Choroid plexus epithelial cell (primary cell): ENCODE results near the gene TBL3.
A peak's percentile ranks its signal among the peaks of the same experiment; 100 is the strongest.

Experiments used
- DNase-seq: peaks from one replicate; pipeline ENCODE4 v3.0.0-alpha.2; 2010; ENCODE audit warnings: low read depth
- H3K4me3 ChIP-seq: 2 replicates; pipeline ENCODE4 v1.5.1; 2011; ENCODE audit warnings: low read depth, mild to moderate bottlenecking, control low read depth, low read length, moderate library complexity
- TF ChIP-seq, protein P1 (sequence below): conservative IDR thresholded peaks from 2 replicates; pipeline ENCODE4 v1.5.1; 2011; ENCODE audit warnings: low read depth, mild to moderate bottlenecking, control low read depth, inconsistent platforms, low read length, moderate library complexity

The TBL3 gene

DNA sequence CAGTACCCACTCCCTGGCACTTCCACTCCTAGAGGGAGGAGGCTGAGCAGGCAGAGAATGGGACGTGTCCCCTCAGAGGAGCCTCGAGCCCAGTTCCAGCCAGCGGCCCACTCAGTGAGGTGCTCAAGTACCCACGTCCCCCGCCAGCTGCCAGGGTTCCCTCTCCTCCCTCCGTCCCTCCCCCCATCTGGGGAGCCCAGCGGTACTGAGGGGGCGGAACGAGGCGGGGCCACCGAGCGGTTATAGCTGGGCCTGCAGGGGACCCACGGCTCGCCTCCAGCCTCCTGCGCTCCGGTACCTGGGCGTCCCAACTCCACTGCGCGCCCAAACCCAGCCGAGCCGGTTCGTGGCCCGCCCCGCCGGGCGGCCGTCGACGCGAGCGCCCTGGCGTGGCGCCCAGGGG is 47.7 kb downstream of the TBL3 start, which contains the start of gene NPW:
Gene NPW, plus strand, starts transcription at position 268 of the 403 bp plus-strand sequence.
- DNase-seq = no peak
- TF ChIP-seq, protein P1, sequence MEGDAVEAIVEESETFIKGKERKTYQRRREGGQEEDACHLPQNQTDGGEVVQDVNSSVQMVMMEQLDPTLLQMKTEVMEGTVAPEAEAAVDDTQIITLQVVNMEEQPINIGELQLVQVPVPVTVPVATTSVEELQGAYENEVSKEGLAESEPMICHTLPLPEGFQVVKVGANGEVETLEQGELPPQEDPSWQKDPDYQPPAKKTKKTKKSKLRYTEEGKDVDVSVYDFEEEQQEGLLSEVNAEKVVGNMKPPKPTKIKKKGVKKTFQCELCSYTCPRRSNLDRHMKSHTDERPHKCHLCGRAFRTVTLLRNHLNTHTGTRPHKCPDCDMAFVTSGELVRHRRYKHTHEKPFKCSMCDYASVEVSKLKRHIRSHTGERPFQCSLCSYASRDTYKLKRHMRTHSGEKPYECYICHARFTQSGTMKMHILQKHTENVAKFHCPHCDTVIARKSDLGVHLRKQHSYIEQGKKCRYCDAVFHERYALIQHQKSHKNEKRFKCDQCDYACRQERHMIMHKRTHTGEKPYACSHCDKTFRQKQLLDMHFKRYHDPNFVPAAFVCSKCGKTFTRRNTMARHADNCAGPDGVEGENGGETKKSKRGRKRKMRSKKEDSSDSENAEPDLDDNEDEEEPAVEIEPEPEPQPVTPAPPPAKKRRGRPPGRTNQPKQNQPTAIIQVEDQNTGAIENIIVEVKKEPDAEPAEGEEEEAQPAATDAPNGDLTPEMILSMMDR = no peak
- peak within 1 kb of the TSS; percentile 17 for H3K4me3 ChIP-seq

DNA sequence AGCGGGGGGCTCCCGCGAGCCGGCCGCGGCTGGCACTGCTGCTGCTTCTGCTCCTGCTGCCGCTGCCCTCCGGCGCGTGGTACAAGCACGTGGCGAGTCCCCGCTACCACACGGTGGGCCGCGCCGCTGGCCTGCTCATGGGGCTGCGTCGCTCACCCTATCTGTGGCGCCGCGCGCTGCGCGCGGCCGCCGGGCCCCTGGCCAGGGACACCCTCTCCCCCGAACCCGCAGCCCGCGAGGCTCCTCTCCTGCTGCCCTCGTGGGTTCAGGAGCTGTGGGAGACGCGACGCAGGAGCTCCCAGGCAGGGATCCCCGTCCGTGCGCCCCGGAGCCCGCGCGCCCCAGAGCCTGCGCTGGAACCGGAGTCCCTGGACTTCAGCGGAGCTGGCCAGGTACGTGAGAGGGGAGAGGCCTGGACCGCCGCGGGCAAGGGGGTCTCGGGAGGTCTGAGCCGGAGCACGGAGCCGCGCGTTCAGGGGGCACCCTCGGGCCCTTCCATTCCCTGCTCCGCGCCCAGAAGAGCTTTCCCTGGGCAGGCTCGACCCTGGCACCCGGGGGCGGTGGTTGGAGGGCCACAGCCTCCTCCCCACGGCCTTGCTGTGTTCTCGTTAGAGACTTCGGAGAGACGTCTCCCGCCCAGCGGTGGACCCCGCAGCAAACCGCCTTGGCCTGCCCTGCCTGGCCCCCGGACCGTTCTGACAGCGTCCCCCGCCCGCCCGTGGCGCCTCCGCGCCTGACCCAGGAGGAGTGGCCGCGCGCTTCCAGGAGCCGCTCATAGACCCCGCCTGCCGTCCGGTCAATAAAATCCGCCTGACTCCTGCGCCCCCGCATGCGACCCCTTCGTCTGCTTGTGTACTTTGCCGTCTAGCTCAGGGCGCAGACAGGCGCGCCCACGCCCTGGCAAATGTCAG is 48.3 kb downstream of the TBL3 start:
- DNase-seq = no peak
- TF ChIP-seq, protein P1 = no peak
- peak overlapping the region; percentile 17 for H3K4me3 ChIP-seq

DNA sequence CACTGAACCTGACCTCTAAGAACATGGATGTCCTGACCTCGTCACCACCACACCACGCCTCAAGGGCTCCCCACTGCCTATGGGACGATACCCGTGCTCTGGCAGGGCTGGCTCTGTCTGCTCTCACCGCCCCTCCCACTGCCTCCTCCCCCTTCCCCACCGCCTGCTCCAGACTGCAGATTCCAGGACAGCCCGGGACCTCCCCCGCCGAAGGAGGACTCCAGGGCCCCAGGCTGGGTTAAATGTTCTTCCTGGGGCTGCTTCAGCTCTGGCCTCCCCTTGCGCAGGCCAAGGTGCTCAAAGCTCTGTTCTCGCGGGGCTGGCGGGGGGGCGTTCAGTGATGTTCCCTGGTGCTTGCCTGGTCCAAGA is 50.9 kb downstream of the TBL3 start:
- DNase-seq = peak; percentile 46
- TF ChIP-seq, protein P1 = no peak
- peak overlapping the region; percentile 40 for H3K4me3 ChIP-seq

DNA sequence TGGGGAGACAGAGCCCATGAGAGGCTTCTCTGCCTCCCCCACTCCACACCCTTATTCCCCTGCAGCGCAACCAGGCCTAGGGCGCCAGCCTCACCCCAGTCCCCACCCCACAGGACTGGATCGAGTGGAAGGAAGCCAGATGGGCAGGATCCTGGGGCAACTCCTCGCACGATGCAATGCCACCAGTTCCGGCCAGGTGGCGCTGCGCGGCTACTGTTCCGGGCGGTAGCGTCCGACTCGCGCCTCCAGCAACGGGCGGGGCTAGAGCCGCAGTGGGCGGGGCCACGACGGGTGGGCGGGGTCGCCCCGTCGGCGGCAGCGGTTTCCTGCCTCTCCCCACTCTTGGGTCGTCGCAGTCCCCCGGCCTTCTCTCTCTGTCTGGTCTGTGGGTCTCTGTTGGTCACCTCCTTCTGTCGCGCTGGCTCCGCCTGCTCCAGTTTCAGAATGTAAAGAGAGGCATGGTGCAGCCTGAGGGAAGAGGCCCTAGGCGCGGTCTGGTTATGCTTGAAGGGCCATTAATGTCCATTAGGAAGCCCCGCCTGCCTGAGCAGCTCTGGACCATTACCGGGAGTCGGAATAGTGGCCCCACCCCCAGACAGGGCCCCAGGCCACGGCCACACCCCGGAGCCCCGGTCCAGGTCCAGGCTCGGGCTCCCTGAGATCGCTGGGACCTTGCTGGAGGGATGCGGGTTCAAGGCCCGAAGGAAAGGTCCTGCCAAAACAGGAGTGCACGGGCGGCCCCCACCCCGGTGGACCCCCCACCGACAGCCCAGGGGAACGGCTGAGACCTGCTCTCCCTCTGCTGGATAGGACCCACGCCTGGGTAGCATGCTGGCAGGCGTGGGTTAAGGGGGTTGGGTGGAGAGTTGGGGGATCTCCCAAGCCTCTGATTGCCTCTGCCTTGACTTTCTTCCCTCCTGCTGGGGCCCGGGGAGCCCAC is 51.5 kb downstream of the TBL3 start:
- TF ChIP-seq, protein P1 = peak; percentile 86
- H3K4me3 ChIP-seq = peak overlapping the region; percentile 57
- peak; percentile 87 for DNase-seq

DNA sequence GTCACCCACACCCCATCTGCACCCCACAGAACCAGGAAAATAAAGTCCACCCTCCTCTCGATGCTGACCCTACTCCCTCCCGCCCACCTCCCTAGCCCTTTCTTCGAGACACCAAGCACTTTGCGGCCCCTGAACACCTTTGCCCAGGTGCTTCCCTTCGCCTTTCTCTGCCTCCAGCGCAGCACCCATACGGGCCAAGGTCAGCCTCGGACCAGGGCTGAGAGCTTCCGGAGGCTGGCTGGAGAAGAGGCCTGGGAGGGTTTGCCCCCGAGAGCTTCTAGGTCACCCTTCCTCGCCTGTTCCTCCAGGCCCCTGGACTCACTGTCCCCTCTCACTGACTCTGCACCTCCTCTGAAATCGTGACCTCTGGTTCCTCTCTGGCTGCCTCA is 52.2 kb downstream of the TBL3 start:
- DNase-seq = no peak
- H3K4me3 ChIP-seq = no peak overlapping the region
- TF ChIP-seq, protein P1 = no peak

DNA sequence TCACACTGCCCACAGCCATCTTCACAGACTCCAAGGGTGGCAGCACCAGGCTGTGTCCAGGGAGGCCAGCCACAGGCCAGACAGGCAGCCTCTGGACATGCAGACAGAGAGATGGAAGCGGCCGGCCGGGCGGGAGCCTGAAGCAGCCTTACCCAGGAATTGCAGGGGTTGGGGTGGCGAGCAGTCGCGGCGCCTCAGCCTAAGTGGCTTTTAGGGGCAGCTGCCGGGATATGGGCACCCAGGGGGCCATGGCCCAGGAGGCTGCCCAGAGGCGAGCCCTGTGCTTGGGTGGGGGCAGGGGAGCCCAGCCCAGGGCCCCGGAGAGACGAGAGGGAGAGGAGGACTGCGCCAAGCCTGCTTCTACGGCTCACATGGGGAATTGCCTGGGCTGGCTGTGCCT is 53.4 kb downstream of the TBL3 start:
- TF ChIP-seq, protein P1 = no peak
- no peak overlapping the region for H3K4me3 ChIP-seq
- no peak for DNase-seq
